Testis (tissue), 3 donors: Measurements from ENCODE around the gene SMIM33. TPM values are rescaled to one million over a fixed set of nuclear protein-coding genes. Genes with fewer than 3 reads are reported as not detected.

Source experiments
- DNase-seq: peaks from one replicate; pipeline ENCODE4 v3.0.0-alpha.2; 2019
- H3K27ac ChIP-seq, 2 donors: fragments of 200-600 bp; sonication (generic); one replicate each; pipeline ENCODE4 v1.5.1; 2019
- H3K27me3 ChIP-seq: fragments of 200-600 bp; sonication (generic); one replicate; pipeline ENCODE4 v1.5.1; 2019
- H3K36me3 ChIP-seq: fragments of 200-600 bp; sonication (generic); one replicate; pipeline ENCODE4 v1.5.1; 2017; ENCODE audit warnings: low read depth; ENCODE audit errors: missing control alignments
- H3K4me1 ChIP-seq: fragments of 200-600 bp; sonication (generic); one replicate; pipeline ENCODE4 v1.5.1; 2019
- H3K4me3 ChIP-seq, 2 donors: fragments of 200-600 bp; sonication (generic); one replicate each; pipeline ENCODE4 v1.5.1; 2017 to 2019
- H3K9me3 ChIP-seq: fragments of 200-600 bp; sonication (generic); one replicate; pipeline ENCODE4 v1.5.1; 2017
- POLR2A ChIP-seq: fragments of 450-650 bp; IDR thresholded peaks from one replicate; pipeline ENCODE4 v1.6.1; 2017; ENCODE audit warnings: antibody characterized with exemption, mild to moderate bottlenecking, moderate library complexity
- WGBS, 2 donors: methylation state at CpG; one replicate each; pipeline ENCODE4 v1.1.5; 2018; 5-methylcytosine and 5-hydroxymethylcytosine counted together
- intact Hi-C: fragments of 100-400 bp; cut with DNase I; formaldehyde crosslinking; loops from one replicate; pipeline ENCODE4 v1.15.1; 2023; ENCODE audit warnings: low total_unique reads
- polyA plus RNA-seq: library from polyadenylated mRNA; stranded (reverse); fragments of 350-450 nt; fragmentation: Illumina TruSeq; extraction: RNeasy Lipid Tissue Mini Kit (QIAGEN cat#74804); gene quantifications from one replicate; pipeline ENCODE4 v1.2.3, GENCODE V29; 2014; ENCODE audit warnings: low read depth, low replicate concordance; ENCODE audit not compliant: insufficient read depth
- total RNA-seq, 2 donors: library from RNA; depleted of rRNA; stranded (reverse); fragments of >200 nt; gene quantifications; one replicate each; pipeline ENCODE4 v1.2.3, GENCODE V29; 2016
- TF ChIP-seq, protein P1 (sequence below), 3 experiments: fragments of 450-650 bp in 2 of 3; fragments of 200-600 bp in 1 of 3; sonication (generic) in 1 of 3; IDR thresholded peaks; one replicate each; pipeline ENCODE4 v1.5.1; 2016 to 2019; ENCODE audit warnings: antibody characterized with exemption in 3 of 3, mild to moderate bottlenecking in 2 of 3, moderate library complexity in 1 of 3

The SMIM33 gene
- total and polyA plus RNA-seq, 3 donors from 2014 or later: 0.16 TPM; not detected in 2

DNA sequence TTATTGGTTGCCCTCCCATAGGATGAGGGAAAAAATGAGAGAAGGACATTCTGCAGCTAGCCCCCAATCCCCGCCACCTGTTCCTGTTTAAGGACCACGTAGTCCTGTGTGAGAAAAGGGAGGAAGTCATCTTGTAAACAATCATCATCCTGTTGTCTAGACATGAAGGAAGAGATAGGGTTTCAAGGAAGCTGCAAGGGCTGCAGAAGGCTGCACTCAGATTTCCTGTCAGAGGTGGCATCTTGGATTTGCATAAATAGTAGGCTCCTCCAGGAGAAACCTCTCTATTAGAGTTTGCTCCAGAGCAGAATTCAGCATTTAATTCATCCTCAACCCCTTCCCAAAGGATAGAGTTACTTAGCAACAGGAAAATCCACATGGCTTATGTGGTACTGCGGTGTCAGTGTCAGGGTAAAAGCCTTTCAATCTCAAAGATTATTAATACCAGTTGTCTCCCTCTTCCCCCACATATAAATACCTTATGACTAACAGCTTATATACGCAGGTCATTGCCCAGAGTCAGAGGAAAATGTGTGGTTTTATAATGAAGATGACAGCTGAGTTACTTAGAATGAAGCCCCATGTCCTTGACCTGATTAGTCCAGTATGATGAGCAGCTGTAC, 26.9 kb upstream of the SMIM33 start:
- no peak overlapping the region for H3K4me3 ChIP-seq
- DNase-seq: no peak
- H3K27ac ChIP-seq: no peak overlapping the region
- 73 to 82% methylated on average over 4 of the region's 4 CpGs for WGBS, 2 donors
- intact Hi-C loops: no loop called here
- no peaks in the 10 kb centered on the region for H3K27me3 ChIP-seq
- no peak for TF ChIP-seq POLR2A
- TF ChIP-seq, protein P1, sequence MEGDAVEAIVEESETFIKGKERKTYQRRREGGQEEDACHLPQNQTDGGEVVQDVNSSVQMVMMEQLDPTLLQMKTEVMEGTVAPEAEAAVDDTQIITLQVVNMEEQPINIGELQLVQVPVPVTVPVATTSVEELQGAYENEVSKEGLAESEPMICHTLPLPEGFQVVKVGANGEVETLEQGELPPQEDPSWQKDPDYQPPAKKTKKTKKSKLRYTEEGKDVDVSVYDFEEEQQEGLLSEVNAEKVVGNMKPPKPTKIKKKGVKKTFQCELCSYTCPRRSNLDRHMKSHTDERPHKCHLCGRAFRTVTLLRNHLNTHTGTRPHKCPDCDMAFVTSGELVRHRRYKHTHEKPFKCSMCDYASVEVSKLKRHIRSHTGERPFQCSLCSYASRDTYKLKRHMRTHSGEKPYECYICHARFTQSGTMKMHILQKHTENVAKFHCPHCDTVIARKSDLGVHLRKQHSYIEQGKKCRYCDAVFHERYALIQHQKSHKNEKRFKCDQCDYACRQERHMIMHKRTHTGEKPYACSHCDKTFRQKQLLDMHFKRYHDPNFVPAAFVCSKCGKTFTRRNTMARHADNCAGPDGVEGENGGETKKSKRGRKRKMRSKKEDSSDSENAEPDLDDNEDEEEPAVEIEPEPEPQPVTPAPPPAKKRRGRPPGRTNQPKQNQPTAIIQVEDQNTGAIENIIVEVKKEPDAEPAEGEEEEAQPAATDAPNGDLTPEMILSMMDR (IDR thresholded peaks at IDR 0.05): no peak
- no peaks in the 10 kb centered on the region for H3K9me3 ChIP-seq
- no peaks in the 10 kb centered on the region for H3K36me3 ChIP-seq
- peaks cover 7% of the 10 kb centered on the region for H3K4me1 ChIP-seq

DNA sequence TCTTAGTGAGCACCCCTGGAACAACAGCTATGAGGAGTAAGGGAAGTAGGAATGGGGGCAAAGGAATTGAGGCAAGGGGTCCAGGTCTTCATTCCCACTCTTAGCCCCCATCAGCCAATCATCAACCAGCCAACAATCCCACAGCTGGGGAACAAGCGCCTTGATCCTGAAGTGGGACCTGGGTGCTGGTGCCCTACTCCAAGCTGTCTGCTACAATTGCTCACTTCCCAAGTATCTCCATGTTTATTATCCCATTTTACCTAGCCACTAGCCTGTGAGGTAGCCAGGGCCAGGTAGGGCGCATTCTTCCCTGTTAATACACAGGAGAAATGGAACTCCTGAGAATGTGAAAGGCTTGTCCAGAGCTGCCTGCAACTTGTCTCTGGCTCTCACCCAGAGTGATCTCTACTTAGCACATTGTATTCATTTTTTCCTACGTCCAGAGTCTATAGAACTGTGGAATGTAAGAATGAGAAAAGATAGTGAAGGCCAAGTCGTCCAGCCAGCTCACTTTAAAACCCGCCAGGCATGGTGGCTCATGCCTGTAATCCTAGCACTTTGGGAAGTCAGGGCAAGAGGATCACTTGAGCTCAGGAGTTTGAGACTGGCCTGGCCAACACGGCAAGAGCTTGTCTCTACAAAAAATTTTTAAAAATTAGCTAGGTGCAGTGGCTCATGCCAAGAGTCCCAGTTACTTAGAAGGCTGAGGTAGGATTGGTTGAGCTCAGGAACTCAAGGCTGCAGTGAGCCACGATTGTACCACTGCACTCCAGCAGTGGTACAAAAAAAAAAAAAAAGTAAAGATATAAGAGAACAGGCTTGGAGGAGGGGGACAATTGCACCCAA, 25.3 kb upstream of the SMIM33 start:
- intact Hi-C loops: no loop called here
- H3K9me3 ChIP-seq: no peaks in the 10 kb centered on the region
- H3K36me3 ChIP-seq: no peaks in the 10 kb centered on the region
- no peaks in the 10 kb centered on the region for H3K4me1 ChIP-seq
- H3K4me3 ChIP-seq: no peak overlapping the region
- H3K27ac ChIP-seq: no peak overlapping the region
- H3K27me3 ChIP-seq: no peaks in the 10 kb centered on the region
- DNase-seq: no peak
- WGBS, 2 donors: 54% methylated on average over 7 of the region's 7 CpGs
- no peak for TF ChIP-seq POLR2A
- TF ChIP-seq, protein P1 (IDR thresholded peaks at IDR 0.05): no peak

DNA sequence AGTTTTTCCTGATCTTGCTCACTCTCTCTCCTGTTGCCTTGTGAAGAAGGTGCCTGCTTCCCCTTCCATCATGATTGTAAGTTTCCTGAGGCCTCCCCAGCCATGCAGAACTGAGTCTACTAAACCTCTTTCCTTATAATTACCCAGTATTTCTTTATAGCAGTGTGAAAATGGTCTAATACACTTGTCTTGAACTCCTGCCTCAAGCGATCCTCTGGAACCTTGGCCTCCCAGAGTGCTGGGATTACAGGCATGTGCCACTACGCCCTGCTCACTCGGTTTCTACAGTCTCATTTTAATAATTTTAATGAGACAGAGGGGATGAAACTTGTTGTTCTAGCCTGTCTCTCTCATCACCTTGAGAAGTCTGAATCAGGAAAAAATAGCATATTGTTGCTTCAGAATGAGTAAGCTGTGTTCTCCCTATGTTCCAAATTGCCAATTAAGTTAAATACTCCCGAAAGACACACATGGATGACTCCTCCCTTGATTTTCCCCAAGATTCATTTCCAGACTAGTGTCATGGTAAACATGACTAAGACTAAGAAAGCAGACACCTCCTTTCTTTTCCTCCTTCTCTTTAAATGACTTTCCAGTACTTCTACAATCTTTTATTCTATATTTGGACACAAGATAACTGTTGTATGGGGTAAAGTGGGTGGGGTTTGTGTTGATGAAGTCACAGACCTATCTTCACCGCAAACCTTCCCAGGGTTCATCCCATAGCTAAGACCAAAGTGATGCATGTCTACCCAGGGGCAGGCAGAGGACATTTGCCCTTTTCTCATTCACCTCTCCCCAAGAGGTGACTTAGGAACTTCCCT, 23.6 kb upstream of the SMIM33 start:
- intact Hi-C loops: no loop called here
- Histone ChIP-seq H3K27ac (no peak overlapping the region), H3K4me3 (no peak overlapping the region), H3K9me3 (no peaks in the 10 kb centered on the region), H3K27me3 (no peaks in the 10 kb centered on the region), H3K4me1 (no peaks in the 10 kb centered on the region), H3K36me3 (no peaks in the 10 kb centered on the region)
- 84 to 85% methylated on average over 5 of the region's 5 CpGs for WGBS, 2 donors
- no peak for DNase-seq
- TF ChIP-seq, protein P1 (IDR thresholded peaks at IDR 0.05): no peak
- TF ChIP-seq POLR2A: no peak

DNA sequence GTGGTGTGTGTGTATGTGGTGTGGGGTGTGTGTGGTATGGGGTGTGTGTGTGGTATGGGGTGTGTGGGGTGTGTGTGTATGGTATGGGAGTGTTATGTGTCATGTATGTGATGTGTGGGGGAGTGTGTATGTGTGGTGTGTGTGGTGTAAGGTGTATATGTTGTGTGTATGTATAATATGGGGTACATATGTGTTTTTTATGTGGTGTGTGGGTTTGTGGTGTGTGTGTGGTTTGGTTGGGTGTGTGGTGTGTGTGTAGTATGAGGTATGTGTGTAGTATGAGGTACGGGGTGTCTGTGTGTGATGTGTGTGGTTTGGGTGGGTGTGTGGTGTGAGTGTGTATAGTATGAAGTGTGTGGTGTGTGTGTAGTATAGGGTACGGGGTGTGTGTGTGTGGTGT, 19.6 kb upstream of the SMIM33 start:
- no peak overlapping the region for H3K4me3 ChIP-seq
- no peak overlapping the region for H3K27ac ChIP-seq
- no peak for DNase-seq
- 91 to 96% methylated on average over 2 of the region's 2 CpGs for WGBS, 2 donors
- no peaks in the 10 kb centered on the region for H3K27me3 ChIP-seq
- H3K36me3 ChIP-seq: no peaks in the 10 kb centered on the region
- no peaks in the 10 kb centered on the region for H3K4me1 ChIP-seq
- no peak for TF ChIP-seq POLR2A
- TF ChIP-seq, protein P1 (IDR thresholded peaks at IDR 0.05): no peak
- intact Hi-C loops: no loop called here
- no peaks in the 10 kb centered on the region for H3K9me3 ChIP-seq
